Smooth muscle cell (in vitro differentiated cells): ENCODE measurements around the gene ADARB2. TPM values are rescaled to one million over a fixed set of nuclear protein-coding genes. Genes with fewer than 3 reads are reported as not detected.

ENCODE experiments used
- DNase-seq: peaks from one replicate; lab custom pipeline; 2025; ENCODE audit not compliant: unreplicated experiment; lab: John Stamatoyannopoulos, UW
- H2AFZ ChIP-seq: fragments of 200-600 bp; sonication (generic); 2 replicates; pipeline ENCODE4 v1.6.0; 2016; ENCODE audit warnings: antibody characterized with exemption, low read depth, mild to moderate bottlenecking
- H3F3A ChIP-seq: fragments of 200-600 bp; sonication (generic); 2 replicates; pipeline ENCODE4 v1.6.0; 2017; ENCODE audit warnings: antibody characterized with exemption, low read depth
- H3K27ac ChIP-seq: fragments of 200-600 bp; sonication (generic); 2 replicates; pipeline ENCODE4 v1.5.1; 2016; ENCODE audit warnings: low read depth, mild to moderate bottlenecking
- H3K27me3 ChIP-seq: fragments of 200-600 bp; sonication (generic); 2 replicates; pipeline ENCODE4 v1.6.1; 2016; ENCODE audit warnings: low read depth, mild to moderate bottlenecking
- H3K36me3 ChIP-seq: fragments of 200-600 bp; sonication (generic); 2 replicates; pipeline ENCODE4 v1.5.1; 2016; ENCODE audit warnings: low read depth
- H3K4me1 ChIP-seq: fragments of 200-600 bp; sonication (generic); 2 replicates; pipeline ENCODE4 v1.5.1; 2016; ENCODE audit warnings: low read depth
- H3K4me2 ChIP-seq: fragments of 200-600 bp; sonication (generic); 2 replicates; pipeline ENCODE4 v1.6.0; 2016; ENCODE audit warnings: mild to moderate bottlenecking
- H3K4me3 ChIP-seq: fragments of 200-600 bp; sonication (generic); 2 replicates; pipeline ENCODE4 v1.5.1; 2016; ENCODE audit warnings: mild to moderate bottlenecking
- H3K79me2 ChIP-seq: fragments of 200-600 bp; sonication (generic); 2 replicates; pipeline ENCODE4 v1.6.0; 2016; ENCODE audit warnings: low read depth, mild to moderate bottlenecking
- H3K9ac ChIP-seq: fragments of 200-600 bp; sonication (generic); 2 replicates; pipeline ENCODE4 v1.6.0; 2016; ENCODE audit warnings: low read depth
- H3K9me3 ChIP-seq: fragments of 200-600 bp; sonication (generic); replicated peaks from 2 replicates; pipeline ENCODE4 v1.5.1; 2016; ENCODE audit warnings: low read depth
- H4K20me1 ChIP-seq: fragments of 200-600 bp; sonication (generic); 2 replicates; pipeline ENCODE4 v1.6.0; 2016; ENCODE audit warnings: low read depth
- CTCF ChIP-seq: fragments of 200-600 bp; sonication (generic); IDR thresholded peaks from 2 replicates; pipeline ENCODE4 v1.5.1; 2017; ENCODE audit warnings: borderline replicate concordance, mild to moderate bottlenecking, antibody characterized with exemption; ENCODE audit not compliant: insufficient read depth, poor library complexity, severe bottlenecking
- WGBS: methylation state at CpG from one replicate; pipeline ENCODE4 v1.1.7; 2016; ENCODE audit warnings: low lambda C conversion rate; 5-methylcytosine and 5-hydroxymethylcytosine counted together
- polyA plus RNA-seq: library from polyadenylated mRNA; unstranded; fragments of >200 nt; fragmentation: Nextera tagmentation; extraction: Ambion mirVana; gene quantifications from 2 replicates; pipeline ENCODE4 v1.2.1, GENCODE V29; 2016
- total RNA-seq: library from RNA; depleted of rRNA; stranded (reverse); fragments of >200 nt; gene quantifications from 2 replicates; pipeline ENCODE4 v1.2.3, GENCODE V29; 2014

The ADARB2 gene
- total and polyA plus RNA-seq, 2 experiments from 2014 or later = 0.13 to 0.39 TPM

GRCh38 chr10:1516492-1517165, 220.7 kb downstream of the ADARB2 start:
- Histone ChIP-seq H3K9ac (no peak overlapping the region), H3K4me1 (no peaks in the 10 kb centered on the region), H3K9me3 (no peaks in the 10 kb centered on the region), H3K79me2 (no peaks in the 10 kb centered on the region), H3F3A (no peaks in the 10 kb centered on the region), H3K36me3 (no peaks in the 10 kb centered on the region), H2AFZ (no peak overlapping the region), H3K27me3 (peaks cover 8% of the 10 kb centered on the region), H4K20me1 (no peaks in the 10 kb centered on the region), H3K27ac (no peak overlapping the region), H3K4me2 (no peak overlapping the region), H3K4me3 (no peak overlapping the region)
- TF ChIP-seq CTCF = no peak
- WGBS = 82% methylated on average over 29 of the region's 29 CpGs
- no peak for DNase-seq

GRCh38 chr10:1515780-1516491, 221.4 kb downstream of the ADARB2 start:
- no peaks in the 10 kb centered on the region for H4K20me1 ChIP-seq
- no peak overlapping the region for H3K4me2 ChIP-seq
- no peaks in the 10 kb centered on the region for H3K36me3 ChIP-seq
- peaks cover 8% of the 10 kb centered on the region for H3K27me3 ChIP-seq
- no peaks in the 10 kb centered on the region for H3K4me1 ChIP-seq
- H3K4me3 ChIP-seq = no peak overlapping the region
- TF ChIP-seq CTCF = no peak
- H3K9ac ChIP-seq = no peak overlapping the region
- no peak overlapping the region for H2AFZ ChIP-seq
- 85% methylated on average over 18 of the region's 18 CpGs for WGBS
- H3K79me2 ChIP-seq = no peaks in the 10 kb centered on the region
- no peaks in the 10 kb centered on the region for H3K9me3 ChIP-seq
- H3F3A ChIP-seq = no peaks in the 10 kb centered on the region
- no peak overlapping the region for H3K27ac ChIP-seq
- DNase-seq = no peak

GRCh38 chr10:1515121-1515779, 222.1 kb downstream of the ADARB2 start:
- 93% methylated on average over 14 of the region's 14 CpGs for WGBS
- DNase-seq = no peak
- Histone ChIP-seq H3K27me3 (peaks cover 8% of the 10 kb centered on the region), H3K4me3 (no peak overlapping the region), H3K79me2 (no peaks in the 10 kb centered on the region), H3K27ac (no peak overlapping the region), H3F3A (no peaks in the 10 kb centered on the region), H2AFZ (no peak overlapping the region), H3K4me1 (no peaks in the 10 kb centered on the region), H4K20me1 (no peaks in the 10 kb centered on the region), H3K36me3 (no peaks in the 10 kb centered on the region), H3K4me2 (no peak overlapping the region), H3K9ac (no peak overlapping the region), H3K9me3 (no peaks in the 10 kb centered on the region)
- no peak for TF ChIP-seq CTCF
